Renal cortical epithelial cell (primary cell): Measurements from ENCODE around the gene ARRDC4. TPM values are rescaled to one million over a fixed set of nuclear protein-coding genes. Genes with fewer than 3 reads are reported as not detected.
A peak's percentile ranks its signal among the peaks of the same experiment; 100 is the strongest.
"Not testable (repeated sequence)": the region's sequence is repeated elsewhere in the genome, so short reads cannot be mapped to it uniquely, and the experiment has no call there.

Experiments used
- DNase-seq: peaks from one replicate; pipeline ENCODE4 v3.0.0-alpha.2; 2011; ENCODE audit warnings: low read depth
- total RNA-seq: library from RNA; depleted of rRNA; stranded (reverse); fragments of >200 nt; gene quantifications from 2 replicates; pipeline ENCODE4 v1.2.3, GENCODE V29; 2014

Gene ARRDC4
- total RNA-seq, 1 donor from 2014 or later: 293 TPM

- DNase-seq: no peak
These were observed 5.7 kb downstream of the ARRDC4 start for GRCh38 chr15:97966246-97966645.

GRCh38 chr15:97966924-97967620, 6.6 kb downstream of the ARRDC4 start:
- no peak for DNase-seq

- DNase-seq: no peak
These were observed 7.4 kb downstream of the ARRDC4 start for GRCh38 chr15:97967881-97968280.

GRCh38 chr15:97968380-97968779, 7.9 kb downstream of the ARRDC4 start:
- peak; percentile 92 for DNase-seq

GRCh38 chr15:97972366-97972765, 11.9 kb downstream of the ARRDC4 start:
- no peak for DNase-seq

GRCh38 chr15:97976129-97976528, 15.6 kb downstream of the ARRDC4 start:
- no peak for DNase-seq

DNA sequence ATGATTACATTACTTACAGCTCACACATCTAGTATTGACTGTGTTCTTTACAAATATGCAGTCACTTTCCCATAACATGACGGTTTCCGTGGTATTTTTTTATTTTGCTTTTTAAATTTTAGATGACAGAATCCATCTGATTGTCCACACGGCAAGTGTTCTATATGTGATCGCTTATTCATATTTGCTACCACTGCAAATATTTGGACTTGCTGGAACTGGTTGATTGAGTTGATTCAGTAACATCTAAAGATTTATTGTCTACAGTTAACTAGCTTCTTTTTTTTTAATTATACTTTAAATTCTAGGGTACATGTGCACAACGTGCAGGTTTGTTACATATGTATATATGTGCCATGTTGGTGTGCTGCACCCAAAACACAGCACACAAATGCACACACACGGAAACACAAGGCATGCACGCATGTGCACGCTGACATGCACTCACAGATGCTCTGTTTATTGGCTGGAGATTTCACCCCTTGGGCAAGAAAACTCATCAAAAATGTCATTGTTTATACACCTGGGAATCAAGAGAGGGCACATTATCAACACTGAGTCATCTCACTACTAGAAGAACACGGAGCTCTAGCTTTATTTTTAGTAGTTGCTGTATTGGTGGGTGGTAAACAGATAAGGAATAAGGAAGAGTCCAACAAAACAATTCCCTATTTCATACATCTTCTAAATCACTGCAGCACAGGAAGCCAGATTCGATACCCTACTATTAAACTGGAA, 16.4 kb downstream of the ARRDC4 start:
- peak; percentile 31 for DNase-seq

DNA sequence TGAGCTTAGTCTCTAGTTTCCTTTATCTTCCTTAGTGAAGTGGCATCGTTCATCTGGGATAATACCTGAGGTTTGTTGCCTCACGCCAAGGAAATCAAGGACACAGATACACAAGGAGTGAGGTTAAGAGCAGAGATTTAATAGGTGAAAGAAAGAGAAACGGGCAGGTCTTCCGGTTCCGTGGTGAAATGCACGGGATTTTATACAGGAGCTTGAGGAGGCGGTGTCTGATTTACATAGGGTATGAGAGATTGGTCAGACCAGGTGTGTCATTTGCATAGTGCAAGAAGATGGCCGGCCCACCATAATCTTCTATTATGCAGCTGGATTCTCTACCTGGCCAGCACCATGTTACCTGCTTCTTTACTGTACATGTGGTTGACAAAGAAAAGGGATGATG, 17.2 kb downstream of the ARRDC4 start:
- no peak for DNase-seq

- DNase-seq: peak; percentile 86
These were observed 18.1 kb downstream of the ARRDC4 start for GRCh38 chr15:97978401-97979139.

DNA sequence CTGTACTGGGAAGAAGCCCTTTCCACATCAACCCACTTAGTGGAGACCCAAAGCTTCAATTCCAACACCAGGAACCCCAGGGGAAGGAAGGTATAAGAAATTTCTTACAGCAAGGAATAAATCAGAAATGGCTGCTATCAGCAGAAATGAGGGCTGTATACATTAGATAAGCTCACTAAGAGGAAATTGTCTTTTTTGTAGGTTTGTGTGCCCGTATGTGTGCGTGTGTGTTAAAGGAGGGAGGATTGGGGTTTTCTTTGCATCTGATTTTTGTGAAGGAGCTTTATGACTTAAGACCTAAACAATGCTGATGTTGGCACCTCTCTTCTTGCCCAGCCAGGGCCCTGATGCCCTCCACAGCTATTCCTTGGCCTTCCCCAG, 18.6 kb downstream of the ARRDC4 start:
- DNase-seq: no peak

GRCh38 chr15:97981058-97981457, 20.6 kb downstream of the ARRDC4 start:
- no peak for DNase-seq

DNA sequence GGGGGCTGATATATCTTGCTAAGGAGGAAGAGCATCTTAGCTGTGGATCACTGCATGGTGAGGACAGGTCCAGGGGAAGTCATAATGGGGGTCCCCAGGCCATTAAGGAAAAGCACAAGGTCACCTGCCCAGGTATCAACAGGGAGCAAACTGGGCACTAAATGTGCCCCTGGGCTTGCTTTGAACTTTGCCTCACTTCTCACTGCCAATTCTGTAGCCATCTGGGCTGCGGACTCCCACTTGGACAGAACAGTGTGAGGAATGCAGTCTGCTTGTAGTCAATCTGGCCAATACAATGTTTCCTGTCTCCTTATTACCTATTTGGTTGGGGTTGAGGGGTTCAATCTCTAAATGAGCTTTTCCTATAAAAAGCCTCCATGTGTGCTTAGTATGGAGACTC, 21.3 kb downstream of the ARRDC4 start:
- no peak for DNase-seq

DNA sequence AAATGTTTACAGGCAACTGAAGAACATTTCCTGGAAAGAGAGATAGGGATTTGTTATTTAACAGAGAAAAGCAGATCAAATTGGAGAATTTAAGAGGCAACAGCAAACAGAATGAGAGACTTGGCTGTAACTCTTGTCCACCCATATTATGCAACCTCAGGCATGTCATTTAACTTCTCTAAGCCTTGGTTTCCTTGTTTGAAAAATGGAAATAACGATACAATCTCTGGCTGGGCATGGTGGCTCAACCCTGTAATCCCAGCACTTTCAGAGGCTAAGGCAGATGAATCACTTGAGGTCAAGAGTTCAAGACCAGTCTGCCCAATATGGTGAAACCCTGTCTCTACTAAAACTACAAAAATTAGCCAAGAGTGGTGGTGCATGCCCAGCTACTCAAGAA, 23.7 kb downstream of the ARRDC4 start:
- peak; percentile 53 for DNase-seq

GRCh38 chr15:97985979-97986378, 25.5 kb downstream of the ARRDC4 start:
- not testable (repeated sequence) for DNase-seq

DNA sequence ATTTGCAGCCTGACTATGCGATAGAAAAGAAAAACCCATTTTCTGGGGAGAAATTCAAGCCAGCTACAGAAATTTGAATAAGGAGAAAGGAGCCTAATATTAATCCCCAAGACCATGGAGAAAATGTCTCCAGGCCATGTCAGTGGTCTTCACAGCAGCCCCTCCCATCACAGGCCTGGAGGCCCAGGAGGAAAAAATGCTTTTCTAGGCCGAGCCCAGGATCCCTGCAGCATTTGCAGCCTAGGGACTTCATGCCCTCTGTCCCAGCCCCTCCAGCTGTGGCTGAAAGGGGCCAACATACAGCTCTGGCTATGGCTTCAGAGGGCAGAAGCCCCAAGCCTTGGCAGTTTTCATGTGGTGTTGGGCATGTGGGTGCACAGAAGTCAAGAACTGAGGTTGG, 26.3 kb downstream of the ARRDC4 start:
- DNase-seq: no peak

- DNase-seq: no peak
These were observed 28.8 kb downstream of the ARRDC4 start for GRCh38 chr15:97989299-97989698.

DNA sequence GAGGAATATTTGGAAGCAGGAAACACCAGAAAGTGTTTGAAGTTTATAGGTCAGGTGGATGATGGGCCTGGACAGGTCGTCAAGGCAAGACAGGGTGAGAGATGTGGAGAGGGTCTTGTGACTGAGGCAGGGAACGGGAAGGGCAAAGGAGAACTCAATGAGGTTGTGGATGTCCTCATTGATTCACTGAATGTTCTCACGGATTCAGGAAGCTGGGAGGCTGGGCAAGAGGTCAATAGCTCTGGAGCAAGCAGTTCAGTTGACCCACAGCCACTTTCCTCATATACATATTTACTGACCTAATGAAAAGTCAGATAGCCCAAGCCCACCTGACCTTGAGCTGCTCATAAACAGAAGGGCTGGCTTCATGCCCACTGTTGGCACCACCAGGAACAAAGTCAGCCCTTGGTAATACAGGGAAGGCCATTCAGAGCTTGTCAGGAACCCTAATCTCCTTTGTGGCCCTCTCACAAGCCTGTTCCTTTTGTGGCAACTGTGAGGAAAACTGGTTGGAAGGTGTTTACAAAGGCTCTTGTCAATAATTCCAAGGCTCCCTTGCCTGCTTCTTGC, 31.6 kb downstream of the ARRDC4 start:
- no peak for DNase-seq

GRCh38 chr15:97992823-97993222, 32.3 kb downstream of the ARRDC4 start:
- DNase-seq: no peak

DNA sequence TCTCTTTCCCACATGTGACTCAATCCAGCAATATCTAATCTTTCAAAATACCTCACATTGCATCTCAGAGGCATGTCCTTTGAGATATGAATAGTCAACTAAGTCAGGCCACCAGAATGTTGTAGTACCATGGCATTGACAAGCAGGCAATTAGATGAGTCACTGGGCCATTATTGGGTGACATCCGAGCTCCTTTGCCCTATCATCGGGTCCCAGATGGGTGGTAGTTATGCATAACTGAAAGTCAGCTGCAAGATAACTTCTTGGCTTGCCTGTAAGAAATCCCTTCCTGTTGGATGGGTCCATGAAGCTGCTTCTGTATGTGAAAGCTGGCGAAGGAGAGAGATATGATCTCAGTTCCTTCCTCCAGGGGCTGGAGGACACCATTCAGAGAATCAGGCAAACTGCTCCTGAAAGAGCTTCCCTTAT, 32.8 kb downstream of the ARRDC4 start:
- DNase-seq: no peak

- DNase-seq: no peak
These were observed 33.7 kb downstream of the ARRDC4 start for GRCh38 chr15:97994236-97994635.

- no peak for DNase-seq
These were observed 34.7 kb downstream of the ARRDC4 start for GRCh38 chr15:97995192-97995591.

DNA sequence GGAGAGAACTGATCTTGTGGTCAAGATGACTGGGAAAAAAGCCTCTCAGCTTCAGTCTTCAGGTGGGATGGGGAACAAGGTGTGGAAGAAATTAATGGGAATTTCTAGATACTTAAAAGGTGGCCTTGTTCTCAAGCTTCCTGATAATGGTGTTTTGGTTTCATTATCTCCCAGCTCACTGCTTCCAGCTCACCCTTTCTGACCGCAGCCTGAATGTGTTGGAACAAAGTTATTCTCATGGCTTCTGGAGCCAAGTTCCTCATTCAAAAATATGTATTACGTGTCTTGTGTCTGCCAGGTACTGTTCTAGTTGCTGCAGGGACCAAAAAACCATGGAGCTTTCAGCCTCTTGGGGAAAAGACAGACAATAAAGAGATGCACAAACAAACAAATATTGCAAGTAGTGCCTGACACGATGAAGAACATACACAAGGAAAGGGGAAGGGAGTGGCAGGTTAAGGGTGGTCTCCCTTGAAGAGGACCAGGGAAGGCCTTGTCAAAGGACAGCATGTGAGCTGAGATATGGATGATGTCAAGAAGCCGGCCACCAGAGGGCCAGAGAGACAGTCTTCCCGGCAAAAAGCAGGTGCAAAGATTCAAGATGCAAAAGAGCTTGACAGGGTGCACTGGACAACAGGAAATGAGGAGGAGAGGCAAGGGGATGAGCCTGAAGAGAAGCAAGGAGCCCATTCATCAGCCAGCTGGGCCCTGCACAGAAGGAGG, 35.5 kb downstream of the ARRDC4 start:
- peak; percentile 32 for DNase-seq
